ENCODE data around the gene GPD2.

DNA sequence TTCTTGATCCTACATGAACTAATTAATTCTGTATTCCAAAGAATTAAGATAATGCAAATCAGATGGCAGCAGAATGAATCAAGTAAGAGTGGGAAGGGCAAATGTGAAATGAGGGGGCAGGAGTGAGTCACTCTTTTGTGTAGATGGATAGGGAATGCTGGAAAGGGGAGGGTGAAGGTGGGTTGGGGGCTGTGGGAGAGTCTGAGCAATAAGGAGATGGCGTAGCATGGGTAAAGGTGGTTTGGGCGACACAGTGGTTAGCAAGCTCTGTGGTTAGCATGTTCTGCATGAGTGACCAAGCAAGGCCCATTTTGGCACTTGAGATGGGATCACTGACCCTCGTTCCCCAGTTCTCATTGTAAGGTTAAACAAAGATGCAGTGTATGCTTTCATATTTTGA is 20.4 kb downstream of the GPD2 start:
- TF ChIP-seq, protein P1, sequence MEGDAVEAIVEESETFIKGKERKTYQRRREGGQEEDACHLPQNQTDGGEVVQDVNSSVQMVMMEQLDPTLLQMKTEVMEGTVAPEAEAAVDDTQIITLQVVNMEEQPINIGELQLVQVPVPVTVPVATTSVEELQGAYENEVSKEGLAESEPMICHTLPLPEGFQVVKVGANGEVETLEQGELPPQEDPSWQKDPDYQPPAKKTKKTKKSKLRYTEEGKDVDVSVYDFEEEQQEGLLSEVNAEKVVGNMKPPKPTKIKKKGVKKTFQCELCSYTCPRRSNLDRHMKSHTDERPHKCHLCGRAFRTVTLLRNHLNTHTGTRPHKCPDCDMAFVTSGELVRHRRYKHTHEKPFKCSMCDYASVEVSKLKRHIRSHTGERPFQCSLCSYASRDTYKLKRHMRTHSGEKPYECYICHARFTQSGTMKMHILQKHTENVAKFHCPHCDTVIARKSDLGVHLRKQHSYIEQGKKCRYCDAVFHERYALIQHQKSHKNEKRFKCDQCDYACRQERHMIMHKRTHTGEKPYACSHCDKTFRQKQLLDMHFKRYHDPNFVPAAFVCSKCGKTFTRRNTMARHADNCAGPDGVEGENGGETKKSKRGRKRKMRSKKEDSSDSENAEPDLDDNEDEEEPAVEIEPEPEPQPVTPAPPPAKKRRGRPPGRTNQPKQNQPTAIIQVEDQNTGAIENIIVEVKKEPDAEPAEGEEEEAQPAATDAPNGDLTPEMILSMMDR (IDR thresholded peaks at IDR 0.05): no peak
- TF ChIP-seq POLR2A (IDR thresholded peaks at IDR 0.05): no peak
